Hepatocyte (in vitro differentiated cells): Measurements from ENCODE around the gene CDK13. TPM values are rescaled to one million over a fixed set of nuclear protein-coding genes. Genes with fewer than 3 reads are reported as not detected.

Source experiments
- DNase-seq: peaks from one replicate; pipeline ENCODE4 v3.0.0-alpha.2; 2016; ENCODE audit warnings: low spot score
- H2AFZ ChIP-seq: fragments of 200-600 bp; sonication (generic); 2 replicates; pipeline ENCODE4 v1.6.0; 2016; ENCODE audit warnings: antibody characterized with exemption, mild to moderate bottlenecking
- H3K27ac ChIP-seq: fragments of 200-600 bp; sonication (generic); 2 replicates; pipeline ENCODE4 v1.5.1; 2016; ENCODE audit warnings: mild to moderate bottlenecking
- H3K27me3 ChIP-seq: fragments of 200-600 bp; sonication (generic); 2 replicates; pipeline ENCODE4 v1.6.1; 2016
- H3K36me3 ChIP-seq: fragments of 200-600 bp; sonication (generic); replicated peaks from 2 replicates; pipeline ENCODE4 v1.5.1; 2016; ENCODE audit warnings: low read depth; ENCODE audit not compliant: insufficient read depth
- H3K4me1 ChIP-seq: fragments of 200-600 bp; sonication (generic); 2 replicates; pipeline ENCODE4 v1.5.1; 2016; ENCODE audit warnings: mild to moderate bottlenecking, moderate library complexity; ENCODE audit not compliant: insufficient read depth
- H3K4me2 ChIP-seq: fragments of 200-600 bp; sonication (generic); 2 replicates; pipeline ENCODE4 v1.6.0; 2016
- H3K4me3 ChIP-seq: fragments of 200-600 bp; sonication (generic); 2 replicates; pipeline ENCODE4 v1.5.1; 2016; ENCODE audit warnings: mild to moderate bottlenecking
- H3K79me2 ChIP-seq: fragments of 200-600 bp; sonication (generic); 2 replicates; pipeline ENCODE4 v1.6.0; 2017; ENCODE audit warnings: mild to moderate bottlenecking
- H3K9me2 ChIP-seq: fragments of 200-600 bp; sonication (generic); replicated peaks from 2 replicates; pipeline ENCODE4 v1.6.0; 2017; ENCODE audit warnings: mild to moderate bottlenecking; ENCODE audit not compliant: insufficient read depth
- H3K9me3 ChIP-seq: fragments of 200-600 bp; sonication (generic); 2 replicates; pipeline ENCODE4 v1.5.1; 2016; ENCODE audit warnings: low read depth, mild to moderate bottlenecking
- H4K20me1 ChIP-seq: fragments of 200-600 bp; sonication (generic); 2 replicates; pipeline ENCODE4 v1.6.0; 2016; ENCODE audit warnings: mild to moderate bottlenecking; ENCODE audit not compliant: insufficient read depth, poor library complexity, severe bottlenecking
- EZH2 ChIP-seq: fragments of 200-600 bp; sonication (generic); IDR thresholded peaks from 2 replicates; pipeline ENCODE4 v1.6.1; 2016; ENCODE audit warnings: antibody characterized with exemption, mild to moderate bottlenecking, borderline replicate concordance
- EZH2phosphoT487 ChIP-seq: fragments of 200-600 bp; sonication (generic); IDR thresholded peaks from one replicate; pipeline ENCODE4 v1.6.1; 2018; ENCODE audit warnings: antibody characterized with exemption, mild to moderate bottlenecking, low read depth, moderate library complexity; ENCODE audit not compliant: unreplicated experiment, severe bottlenecking
- WGBS: methylation state at CpG from one replicate; pipeline ENCODE4 v1.1.6; 2016; ENCODE audit warnings: low lambda C conversion rate; ENCODE audit errors: missing lambda C conversion rate; 5-methylcytosine and 5-hydroxymethylcytosine counted together
- polyA plus RNA-seq: library from polyadenylated mRNA; unstranded; fragments of >200 nt; fragmentation: Nextera tagmentation; extraction: Ambion mirVana; gene quantifications from 2 replicates; pipeline ENCODE4 v1.2.1, GENCODE V29; 2016
- total RNA-seq: library from RNA; depleted of rRNA; stranded (reverse); fragments of >200 nt; gene quantifications from 2 replicates; pipeline ENCODE4 v1.2.3, GENCODE V29; 2014
- TF ChIP-seq, protein P1 (sequence below): fragments of 200-600 bp; sonication (generic); IDR thresholded peaks from 2 replicates; pipeline ENCODE4 v1.5.1; 2016; ENCODE audit warnings: antibody characterized with exemption, mild to moderate bottlenecking; ENCODE audit not compliant: poor library complexity

Gene CDK13
- total and polyA plus RNA-seq, 2 experiments from 2014 or later: 36.1 to 76.0 TPM

- no peak for TF ChIP-seq EZH2
- no peak for TF ChIP-seq EZH2phosphoT487
- TF ChIP-seq, protein P1, sequence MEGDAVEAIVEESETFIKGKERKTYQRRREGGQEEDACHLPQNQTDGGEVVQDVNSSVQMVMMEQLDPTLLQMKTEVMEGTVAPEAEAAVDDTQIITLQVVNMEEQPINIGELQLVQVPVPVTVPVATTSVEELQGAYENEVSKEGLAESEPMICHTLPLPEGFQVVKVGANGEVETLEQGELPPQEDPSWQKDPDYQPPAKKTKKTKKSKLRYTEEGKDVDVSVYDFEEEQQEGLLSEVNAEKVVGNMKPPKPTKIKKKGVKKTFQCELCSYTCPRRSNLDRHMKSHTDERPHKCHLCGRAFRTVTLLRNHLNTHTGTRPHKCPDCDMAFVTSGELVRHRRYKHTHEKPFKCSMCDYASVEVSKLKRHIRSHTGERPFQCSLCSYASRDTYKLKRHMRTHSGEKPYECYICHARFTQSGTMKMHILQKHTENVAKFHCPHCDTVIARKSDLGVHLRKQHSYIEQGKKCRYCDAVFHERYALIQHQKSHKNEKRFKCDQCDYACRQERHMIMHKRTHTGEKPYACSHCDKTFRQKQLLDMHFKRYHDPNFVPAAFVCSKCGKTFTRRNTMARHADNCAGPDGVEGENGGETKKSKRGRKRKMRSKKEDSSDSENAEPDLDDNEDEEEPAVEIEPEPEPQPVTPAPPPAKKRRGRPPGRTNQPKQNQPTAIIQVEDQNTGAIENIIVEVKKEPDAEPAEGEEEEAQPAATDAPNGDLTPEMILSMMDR: no peak
- Histone ChIP-seq H3K9me3 (no peaks in the 10 kb centered on the region), H3K27me3 (no peaks in the 10 kb centered on the region), H3K4me2 (no peak overlapping the region), H3K4me3 (no peak overlapping the region), H3K36me3 (no peaks in the 10 kb centered on the region), H3K27ac (no peak overlapping the region), H3K79me2 (peaks cover 6% of the 10 kb centered on the region), H2AFZ (no peak overlapping the region), H3K9me2 (no peaks in the 10 kb centered on the region), H4K20me1 (no peaks in the 10 kb centered on the region), H3K4me1 (peaks cover 3% of the 10 kb centered on the region)
- 87% methylated on average over 2 of the region's 2 CpGs for WGBS
- DNase-seq: no peak
These were observed 147.7 kb downstream of the CDK13 start for GRCh38 chr7:40097728-40098127.

- no peaks in the 10 kb centered on the region for H3K9me2 ChIP-seq
- H3K9me3 ChIP-seq: no peaks in the 10 kb centered on the region
- H3K36me3 ChIP-seq: no peaks in the 10 kb centered on the region
- no peak overlapping the region for H3K27ac ChIP-seq
- H2AFZ ChIP-seq: no peak overlapping the region
- peaks cover 6% of the 10 kb centered on the region for H3K79me2 ChIP-seq
- no peaks in the 10 kb centered on the region for H3K27me3 ChIP-seq
- TF ChIP-seq EZH2phosphoT487 (no peak), EZH2 (no peak)
- TF ChIP-seq, protein P1: no peak
- no peak overlapping the region for H3K4me2 ChIP-seq
- peaks cover 3% of the 10 kb centered on the region for H3K4me1 ChIP-seq
- no peak for DNase-seq
- H4K20me1 ChIP-seq: no peaks in the 10 kb centered on the region
- no peak overlapping the region for H3K4me3 ChIP-seq
These were observed 148.8 kb downstream of the CDK13 start for GRCh38 chr7:40098810-40099209.

DNA sequence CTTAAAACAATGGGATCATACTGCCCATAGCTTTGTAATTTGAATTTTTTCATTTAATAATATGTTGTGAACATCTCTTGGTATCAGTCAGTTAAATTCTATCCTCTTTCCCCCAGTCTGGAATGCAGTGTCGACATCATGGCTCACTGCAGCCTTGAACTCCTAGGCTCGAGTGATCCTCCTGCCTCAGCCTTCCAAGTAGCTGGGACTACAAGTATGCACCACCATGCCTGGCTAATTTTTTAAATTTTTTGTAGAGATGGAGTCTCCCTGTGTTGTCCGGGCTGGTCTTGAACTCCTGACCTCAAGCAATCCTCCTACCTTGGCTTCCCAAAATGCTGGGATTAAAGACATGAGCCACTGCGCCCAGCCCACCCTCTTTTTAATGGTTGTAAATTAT lies 149.8 kb downstream of the CDK13 start:
- no peak overlapping the region for H3K4me2 ChIP-seq
- TF ChIP-seq, protein P1: no peak
- TF ChIP-seq EZH2 (no peak), EZH2phosphoT487 (no peak)
- no peaks in the 10 kb centered on the region for H4K20me1 ChIP-seq
- H3K9me2 ChIP-seq: no peaks in the 10 kb centered on the region
- H3K27me3 ChIP-seq: no peaks in the 10 kb centered on the region
- no peak overlapping the region for H3K27ac ChIP-seq
- no peak overlapping the region for H3K4me3 ChIP-seq
- WGBS: 92% methylated on average over 4 of the region's 4 CpGs
- H2AFZ ChIP-seq: no peak overlapping the region
- H3K79me2 ChIP-seq: peaks cover 6% of the 10 kb centered on the region
- no peak for DNase-seq
- no peaks in the 10 kb centered on the region for H3K9me3 ChIP-seq
- H3K4me1 ChIP-seq: peaks cover 3% of the 10 kb centered on the region
- no peaks in the 10 kb centered on the region for H3K36me3 ChIP-seq

DNA sequence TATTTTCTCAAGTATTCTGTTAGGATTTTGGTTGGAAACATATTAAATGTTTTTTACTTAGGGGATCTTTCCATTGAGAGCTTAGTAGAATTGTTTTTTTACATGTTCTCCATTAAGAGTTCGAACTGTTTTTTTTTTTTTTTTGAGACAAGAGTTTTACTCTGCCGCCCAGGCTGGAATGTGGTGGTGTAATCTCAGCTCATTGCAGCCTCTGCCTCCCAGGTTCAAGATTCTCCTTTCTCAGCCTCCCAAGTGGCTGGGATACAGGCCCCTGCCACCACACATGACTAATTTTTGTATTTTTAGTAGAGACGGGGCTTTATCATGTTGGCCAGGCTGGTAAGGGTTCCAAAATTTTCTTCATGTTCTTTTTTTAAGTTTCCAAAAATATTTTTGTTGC lies 151.1 kb downstream of the CDK13 start:
- H3K36me3 ChIP-seq: no peaks in the 10 kb centered on the region
- no peak overlapping the region for H3K4me3 ChIP-seq
- no peaks in the 10 kb centered on the region for H4K20me1 ChIP-seq
- H3K4me1 ChIP-seq: peaks cover 3% of the 10 kb centered on the region
- H3K9me2 ChIP-seq: no peaks in the 10 kb centered on the region
- no peak overlapping the region for H2AFZ ChIP-seq
- DNase-seq: no peak
- H3K9me3 ChIP-seq: no peaks in the 10 kb centered on the region
- no peak overlapping the region for H3K4me2 ChIP-seq
- peaks cover 6% of the 10 kb centered on the region for H3K79me2 ChIP-seq
- no peak for TF ChIP-seq EZH2phosphoT487
- TF ChIP-seq, protein P1: no peak
- no peak for TF ChIP-seq EZH2
- WGBS: 87% methylated on average over 3 of the region's 3 CpGs
- H3K27me3 ChIP-seq: no peaks in the 10 kb centered on the region
- no peak overlapping the region for H3K27ac ChIP-seq
